Measurements from ENCODE around the gene NUDT15. TPM values are rescaled to one million over a fixed set of nuclear protein-coding genes. Genes with fewer than 3 reads are reported as not detected.
A peak's percentile ranks its signal among the peaks of the same experiment; 100 is the strongest.

Gene NUDT15
- total RNA-seq, 1 experiment from 2014 or later: 38.6 TPM

DNA sequence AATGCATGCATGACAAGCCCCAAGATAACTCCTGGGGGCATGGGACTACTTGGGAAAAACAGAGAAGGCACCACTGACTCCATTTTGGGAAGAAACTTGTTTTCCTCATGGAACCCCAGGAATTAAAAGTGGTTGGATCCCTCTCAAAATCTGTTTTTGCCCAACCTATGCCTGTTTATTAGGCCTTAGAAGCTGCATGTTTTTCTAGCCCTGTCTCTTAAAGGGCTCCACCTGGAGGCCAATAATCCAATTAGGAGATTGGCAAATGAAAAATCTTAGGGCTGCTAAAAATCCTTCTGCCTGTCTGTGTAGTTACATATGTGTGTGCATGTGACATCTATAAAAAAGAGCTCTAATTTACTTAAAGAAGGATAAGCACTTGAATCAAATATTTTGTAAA is 30.5 kb downstream of the NUDT15 start:
- DNase-seq (ENCODE audit: low read depth, low spot score): no peak
- no peak for TF ChIP-seq SIN3A (IDR thresholded peaks at IDR 0.05; ENCODE audit: low read depth)
- TF ChIP-seq, protein P1, sequence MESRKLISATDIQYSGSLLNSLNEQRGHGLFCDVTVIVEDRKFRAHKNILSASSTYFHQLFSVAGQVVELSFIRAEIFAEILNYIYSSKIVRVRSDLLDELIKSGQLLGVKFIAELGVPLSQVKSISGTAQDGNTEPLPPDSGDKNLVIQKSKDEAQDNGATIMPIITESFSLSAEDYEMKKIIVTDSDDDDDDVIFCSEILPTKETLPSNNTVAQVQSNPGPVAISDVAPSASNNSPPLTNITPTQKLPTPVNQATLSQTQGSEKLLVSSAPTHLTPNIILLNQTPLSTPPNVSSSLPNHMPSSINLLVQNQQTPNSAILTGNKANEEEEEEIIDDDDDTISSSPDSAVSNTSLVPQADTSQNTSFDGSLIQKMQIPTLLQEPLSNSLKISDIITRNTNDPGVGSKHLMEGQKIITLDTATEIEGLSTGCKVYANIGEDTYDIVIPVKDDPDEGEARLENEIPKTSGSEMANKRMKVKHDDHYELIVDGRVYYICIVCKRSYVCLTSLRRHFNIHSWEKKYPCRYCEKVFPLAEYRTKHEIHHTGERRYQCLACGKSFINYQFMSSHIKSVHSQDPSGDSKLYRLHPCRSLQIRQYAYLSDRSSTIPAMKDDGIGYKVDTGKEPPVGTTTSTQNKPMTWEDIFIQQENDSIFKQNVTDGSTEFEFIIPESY (IDR thresholded peaks at IDR 0.05; ENCODE audit: extremely low read depth, insufficient replicate concordance, low read length): no peak
- TF ChIP-seq CEBPB (IDR thresholded peaks at IDR 0.05; ENCODE audit: low read depth): no peak
- no peak for TF ChIP-seq RAD21 (IDR thresholded peaks at IDR 0.05; ENCODE audit: low read depth)
- no peak for TF ChIP-seq FOSL1 (IDR thresholded peaks at IDR 0.05; ENCODE audit: low read depth)
- no peak for TF ChIP-seq EGR1 (IDR thresholded peaks at IDR 0.05; ENCODE audit: low read depth)
- TF ChIP-seq, protein P2, sequence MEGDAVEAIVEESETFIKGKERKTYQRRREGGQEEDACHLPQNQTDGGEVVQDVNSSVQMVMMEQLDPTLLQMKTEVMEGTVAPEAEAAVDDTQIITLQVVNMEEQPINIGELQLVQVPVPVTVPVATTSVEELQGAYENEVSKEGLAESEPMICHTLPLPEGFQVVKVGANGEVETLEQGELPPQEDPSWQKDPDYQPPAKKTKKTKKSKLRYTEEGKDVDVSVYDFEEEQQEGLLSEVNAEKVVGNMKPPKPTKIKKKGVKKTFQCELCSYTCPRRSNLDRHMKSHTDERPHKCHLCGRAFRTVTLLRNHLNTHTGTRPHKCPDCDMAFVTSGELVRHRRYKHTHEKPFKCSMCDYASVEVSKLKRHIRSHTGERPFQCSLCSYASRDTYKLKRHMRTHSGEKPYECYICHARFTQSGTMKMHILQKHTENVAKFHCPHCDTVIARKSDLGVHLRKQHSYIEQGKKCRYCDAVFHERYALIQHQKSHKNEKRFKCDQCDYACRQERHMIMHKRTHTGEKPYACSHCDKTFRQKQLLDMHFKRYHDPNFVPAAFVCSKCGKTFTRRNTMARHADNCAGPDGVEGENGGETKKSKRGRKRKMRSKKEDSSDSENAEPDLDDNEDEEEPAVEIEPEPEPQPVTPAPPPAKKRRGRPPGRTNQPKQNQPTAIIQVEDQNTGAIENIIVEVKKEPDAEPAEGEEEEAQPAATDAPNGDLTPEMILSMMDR (IDR thresholded peaks at IDR 0.05 in 2 of 3, conservative IDR thresholded peaks at IDR 0.05 in 1 of 3; ENCODE audit: borderline replicate concordance in 1 of 3, insufficient read depth in 1 of 3, low read depth in 2 of 3, low read length in 2 of 3): peak in 2 of 3 experiments; percentile 22 to 38; a peak in 1 of 6 replicates
- peaks cover 4 to 15% of the 10 kb centered on the region in 2 experiments; a peak in 3 of 4 replicates for H3K4me1 ChIP-seq (ENCODE audit: control insufficient read depth in 1 of 2, insufficient read depth in 2 of 2, low read length in 2 of 2)
- H3K9ac ChIP-seq (ENCODE audit: low read length): no peak overlapping the region
- H3K9me3 ChIP-seq (ENCODE audit: control insufficient read depth in 1 of 2, insufficient read depth in 1 of 2, low read depth in 1 of 2, low read length in 2 of 2): peaks cover 11 to 15% of the 10 kb centered on the region in 2 experiments; a peak in 3 of 4 replicates
- no peak overlapping the region for H3K4me2 ChIP-seq (ENCODE audit: low read length)
- ChIA-PET POLR2A (no interaction called here), CTCF (interaction anchor here (0.6 to 1.5 kb wide), 4 partner anchors 30 to 269 kb away, joined by 3 to 4 read pairs (median 3); partner anchors contain the start of gene NUDT15), RAD21 (ENCODE audit: low non-redundant PET in 1 of 2, low total read pairs in 2 of 2, uncharacterized antibody in 2 of 2, unreplicated experiment in 2 of 2) (no interaction called here)
- H3K79me2 ChIP-seq (ENCODE audit: insufficient read depth, low read length): peaks cover 3% of the 10 kb centered on the region; the same call in 1 of the 2 replicates
- BruUV-seq (replicated peaks): no TSS peak
- H3K36me3 ChIP-seq (ENCODE audit: control insufficient read depth in 1 of 2, insufficient read depth in 2 of 2, low read length in 2 of 2): peaks cover 10 to 73% of the 10 kb centered on the region in 2 experiments
- no peaks in the 10 kb centered on the region for H3K27me3 ChIP-seq (ENCODE audit: insufficient read depth, low read length)
- H3K9me2 ChIP-seq (ENCODE audit: insufficient read depth): no peaks in the 10 kb centered on the region
- ATAC-seq: no peak
- no peak overlapping the region for H2AFZ ChIP-seq (ENCODE audit: low read depth, low read length, poor library complexity, severe bottlenecking)
- no peak overlapping the region for H3K4me3 ChIP-seq (replicated peaks in 1 of 2; ENCODE audit: low read depth in 1 of 2, low read length in 2 of 2)
- no peak overlapping the region for H3K27ac ChIP-seq (ENCODE audit: low read depth, low read length)
- H4K20me1 ChIP-seq (ENCODE audit: insufficient read depth): no peaks in the 10 kb centered on the region
- intact Hi-C loops (cut with micrococcal nuclease): no loop called here
